ENCODE measurements around the gene OR52K1. TPM values are rescaled to one million over a fixed set of nuclear protein-coding genes. Genes with fewer than 3 reads are reported as not detected.

Gene OR52K1
- polyA plus RNA-seq, 2 of the 4 experiments (the other 2 are of a cell fraction) = not detected

DNA sequence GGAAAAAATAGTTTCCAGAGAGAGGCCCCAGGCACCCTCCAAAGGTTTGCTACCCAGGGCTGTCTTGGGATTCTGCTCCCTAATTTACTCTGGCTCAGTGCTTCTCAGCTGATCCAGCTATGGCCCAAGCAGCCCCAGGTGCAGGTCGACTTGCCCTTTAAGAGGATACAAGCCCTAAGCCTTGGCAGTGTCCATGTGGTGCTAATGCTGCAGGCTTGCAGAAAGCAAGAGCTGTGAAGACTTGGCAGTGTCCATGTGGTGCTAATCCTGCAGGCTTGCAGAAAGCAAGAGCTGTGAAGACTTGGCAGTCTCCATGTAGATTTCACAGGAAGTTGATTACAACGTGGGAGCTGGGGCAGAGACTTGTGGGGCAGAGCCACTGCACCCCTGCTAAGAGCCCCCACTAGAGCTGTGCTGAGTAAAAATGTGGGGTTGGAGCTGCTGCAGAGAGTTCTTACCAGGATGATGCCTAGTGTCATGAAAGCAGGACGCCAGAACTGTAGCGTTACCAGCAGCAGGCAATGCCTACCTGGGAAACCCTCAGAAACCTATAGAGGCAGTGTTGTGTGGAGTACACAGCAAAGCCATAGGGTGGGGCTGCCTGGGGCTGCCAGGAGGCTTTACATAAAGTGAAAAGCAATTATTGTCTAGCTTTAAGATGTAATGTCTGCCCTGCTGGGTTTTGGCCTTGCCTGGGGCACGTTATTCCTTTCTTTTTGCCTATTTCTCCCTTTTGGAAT lies 16.1 kb upstream of the OR52K1 start:
- Histone ChIP-seq H3K4me1 (no peaks in the 10 kb centered on the region), H3K4me2 (no peak overlapping the region), H3K27ac (no peak overlapping the region), H3K4me3 (no peak overlapping the region), H3K9me3 (peaks cover 17% of the 10 kb centered on the region; the same call in 2 of the 3 replicates)
- POLR2A ChIA-PET = no interaction called here
- 5% methylated on average over 5 of the region's 5 CpGs for WGBS (ENCODE audit: missing lambda C conversion rate)
- FAIRE-seq (no peak), ATAC-seq (no peak), DNase-seq (ENCODE audit: low read depth in 1 of 2, low spot score in 1 of 2) (no peak)
- no peak for TF ChIP-seq EHMT2 (IDR thresholded peaks at IDR 0.05; ENCODE audit: low read depth)
- no peak for TF ChIP-seq MYC (IDR thresholded peaks at IDR 0.05; ENCODE audit: borderline replicate concordance, low read length)
- no peak for TF ChIP-seq ZC3H11A (IDR thresholded peaks at IDR 0.05)
- no peak for TF ChIP-seq TFCP2L1 (CRISPR knock-in tag; IDR thresholded peaks at IDR 0.05)
- TF ChIP-seq SREBF2 (IDR thresholded peaks at IDR 0.05) = no peak
- TF ChIP-seq FOSB (CRISPR knock-in tag; IDR thresholded peaks at IDR 0.05) = no peak
- TF ChIP-seq RARB (CRISPR knock-in tag; IDR thresholded peaks at IDR 0.05) = no peak
- no peak for TF ChIP-seq GATA3 (IDR thresholded peaks at IDR 0.05; ENCODE audit: borderline replicate concordance)
- CTCF ChIA-PET = interaction anchor here (1.1 to 4.7 kb wide), 2 partner anchors 33 to 279 kb away, joined by 4 to 15 read pairs; no protein-coding TSS in a partner anchor

DNA sequence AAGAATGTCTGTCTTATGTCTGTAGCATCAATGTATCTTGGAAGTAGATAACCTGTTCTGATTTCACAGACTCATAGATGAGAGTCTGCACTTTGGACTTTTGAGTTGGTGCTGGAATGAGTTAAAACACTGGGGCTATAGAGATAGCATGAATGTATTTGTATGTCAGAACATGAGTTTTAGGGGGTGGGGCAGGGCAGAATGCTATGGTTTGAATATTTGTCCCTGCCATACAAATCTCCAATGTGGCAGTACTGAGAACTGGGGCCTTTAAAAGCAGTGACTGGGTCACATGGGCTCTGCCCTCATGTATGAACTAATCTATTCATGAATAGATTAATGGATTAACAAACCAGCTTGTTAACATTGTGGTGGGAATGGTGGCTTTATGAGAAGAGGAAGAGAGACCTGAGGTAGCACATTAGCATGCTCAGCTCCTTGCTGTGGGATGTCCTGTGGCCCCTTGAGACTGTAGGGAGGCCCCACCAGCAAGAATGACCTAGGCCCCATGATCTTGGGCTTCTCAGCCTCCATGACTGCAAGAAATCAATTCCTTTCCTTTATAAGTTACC lies 15.5 kb upstream of the OR52K1 start:
- ChIA-PET POLR2A (no interaction called here), CTCF (interaction anchor here (1.1 to 4.7 kb wide), 2 partner anchors 32 to 280 kb away, joined by 4 to 15 read pairs; no protein-coding TSS in a partner anchor)
- Histone ChIP-seq H3K4me3 (no peak overlapping the region), H3K27ac (no peak overlapping the region), H3K9me3 (peaks cover 17% of the 10 kb centered on the region; the same call in 2 of the 3 replicates), H3K4me2 (no peak overlapping the region), H3K4me1 (no peaks in the 10 kb centered on the region)
- no peak for TF ChIP-seq SMC3 (IDR thresholded peaks at IDR 0.05)
- TF ChIP-seq, protein P1, sequence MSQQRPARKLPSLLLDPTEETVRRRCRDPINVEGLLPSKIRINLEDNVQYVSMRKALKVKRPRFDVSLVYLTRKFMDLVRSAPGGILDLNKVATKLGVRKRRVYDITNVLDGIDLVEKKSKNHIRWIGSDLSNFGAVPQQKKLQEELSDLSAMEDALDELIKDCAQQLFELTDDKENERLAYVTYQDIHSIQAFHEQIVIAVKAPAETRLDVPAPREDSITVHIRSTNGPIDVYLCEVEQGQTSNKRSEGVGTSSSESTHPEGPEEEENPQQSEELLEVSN (IDR thresholded peaks at IDR 0.05; ENCODE audit: borderline replicate concordance, low read depth) = no peak
- TF ChIP-seq, protein P2, sequence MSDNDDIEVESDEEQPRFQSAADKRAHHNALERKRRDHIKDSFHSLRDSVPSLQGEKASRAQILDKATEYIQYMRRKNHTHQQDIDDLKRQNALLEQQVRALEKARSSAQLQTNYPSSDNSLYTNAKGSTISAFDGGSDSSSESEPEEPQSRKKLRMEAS (IDR thresholded peaks at IDR 0.05) = no peak
- no peak for TF ChIP-seq HDAC2 (IDR thresholded peaks at IDR 0.05)
- no peak for TF ChIP-seq HOXB5 (CRISPR knock-in tag; IDR thresholded peaks at IDR 0.05)
- no peak for TF ChIP-seq NPAS2 (CRISPR knock-in tag; IDR thresholded peaks at IDR 0.05; ENCODE audit: borderline replicate concordance)
- no peak for TF ChIP-seq POLR2A (IDR thresholded peaks at IDR 0.05; ENCODE audit: low read length)
- TF ChIP-seq CEBPB (IDR thresholded peaks at IDR 0.05) = no peak
- TF ChIP-seq RARB (CRISPR knock-in tag; IDR thresholded peaks at IDR 0.05) = no peak
- TF ChIP-seq TP53 (CRISPR knock-in tag; IDR thresholded peaks at IDR 0.05) = no peak
- no peak for TF ChIP-seq ZFP36 (IDR thresholded peaks at IDR 0.05; ENCODE audit: borderline replicate concordance, partially characterized antibody)
- TF ChIP-seq, protein P3, sequence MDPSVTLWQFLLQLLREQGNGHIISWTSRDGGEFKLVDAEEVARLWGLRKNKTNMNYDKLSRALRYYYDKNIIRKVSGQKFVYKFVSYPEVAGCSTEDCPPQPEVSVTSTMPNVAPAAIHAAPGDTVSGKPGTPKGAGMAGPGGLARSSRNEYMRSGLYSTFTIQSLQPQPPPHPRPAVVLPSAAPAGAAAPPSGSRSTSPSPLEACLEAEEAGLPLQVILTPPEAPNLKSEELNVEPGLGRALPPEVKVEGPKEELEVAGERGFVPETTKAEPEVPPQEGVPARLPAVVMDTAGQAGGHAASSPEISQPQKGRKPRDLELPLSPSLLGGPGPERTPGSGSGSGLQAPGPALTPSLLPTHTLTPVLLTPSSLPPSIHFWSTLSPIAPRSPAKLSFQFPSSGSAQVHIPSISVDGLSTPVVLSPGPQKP (IDR thresholded peaks at IDR 0.05; ENCODE audit: low read depth, low read length) = no peak
- TF ChIP-seq CBX8 (IDR thresholded peaks at IDR 0.05) = no peak
- no peak for TF ChIP-seq CHD4 (IDR thresholded peaks at IDR 0.05; ENCODE audit: borderline replicate concordance)
- TF ChIP-seq, protein P4, sequence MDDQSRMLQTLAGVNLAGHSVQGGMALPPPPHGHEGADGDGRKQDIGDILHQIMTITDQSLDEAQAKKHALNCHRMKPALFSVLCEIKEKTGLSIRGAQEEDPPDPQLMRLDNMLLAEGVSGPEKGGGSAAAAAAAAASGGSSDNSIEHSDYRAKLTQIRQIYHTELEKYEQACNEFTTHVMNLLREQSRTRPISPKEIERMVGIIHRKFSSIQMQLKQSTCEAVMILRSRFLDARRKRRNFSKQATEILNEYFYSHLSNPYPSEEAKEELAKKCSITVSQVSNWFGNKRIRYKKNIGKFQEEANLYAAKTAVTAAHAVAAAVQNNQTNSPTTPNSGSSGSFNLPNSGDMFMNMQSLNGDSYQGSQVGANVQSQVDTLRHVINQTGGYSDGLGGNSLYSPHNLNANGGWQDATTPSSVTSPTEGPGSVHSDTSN (IDR thresholded peaks at IDR 0.05) = no peak
- TF ChIP-seq KDM1A (IDR thresholded peaks at IDR 0.05; ENCODE audit: low read depth) = no peak
- DNase-seq (ENCODE audit: low read depth in 1 of 2, low spot score in 1 of 2) (no peak), ATAC-seq (no peak), FAIRE-seq (no peak)

All from A549 (cell line).